ENCODE data around the gene CFL1. TPM values are rescaled to one million over a fixed set of nuclear protein-coding genes. Genes with fewer than 3 reads are reported as not detected.

The CFL1 gene
- total RNA-seq, 1 donor from 2014 or later: 837 TPM

GRCh38 chr11:65808744-65809341 lies 49.1 kb downstream of the CFL1 start:
- no peak for DNase-seq (ENCODE audit: low read depth)

GRCh38 chr11:65806979-65807378 lies 51.0 kb downstream of the CFL1 start:
- DNase-seq (ENCODE audit: low read depth): no peak

Other genes starting within 250 kb of the CFL1 start
- gene MAP3K11, start 244.0 kb downstream of the CFL1 start, total RNA-seq: 30.9 and 32.7 TPM in 2 replicates
- 21.6 and 25.2 TPM in 2 replicates for gene PCNX3, start 242.4 kb downstream of the CFL1 start, total RNA-seq
- gene SIPA1, start 220.1 kb downstream of the CFL1 start, total RNA-seq: 19.7 and 42.6 TPM in 2 replicates
- 32.8 and 37.1 TPM in 2 replicates for gene RELA, start 195.3 kb downstream of the CFL1 start, total RNA-seq
- gene KAT5, start 145.9 kb downstream of the CFL1 start, total RNA-seq: 37.8 and 43.2 TPM in 2 replicates
- 37.1 and 83.3 TPM in 2 replicates for gene RNASEH2C, start 137.4 kb downstream of the CFL1 start, total RNA-seq
- 9.8 and 10.2 TPM in 2 replicates for gene AP5B1, start 77.2 kb downstream of the CFL1 start, total RNA-seq
- gene OVOL1, start 71.1 kb downstream of the CFL1 start, total RNA-seq: not detected in 2 replicates
- 0.36 and 0.40 TPM in 2 replicates for gene SNX32, start 24.2 kb downstream of the CFL1 start, total RNA-seq
- gene MUS81, start 2.3 kb upstream of the CFL1 start, total RNA-seq: 46.8 and 47.6 TPM in 2 replicates
- gene EFEMP2, start 14.6 kb upstream of the CFL1 start, total RNA-seq: 124 and 141 TPM in 2 replicates
- not detected in 2 replicates for gene CTSW, start 21.7 kb upstream of the CFL1 start, total RNA-seq
- 92.4 and 103 TPM in 2 replicates for gene FIBP, start 30.3 kb upstream of the CFL1 start, total RNA-seq
- 76.4 and 102 TPM in 2 replicates for gene CCDC85B, start 32.5 kb upstream of the CFL1 start, total RNA-seq
- 7.5 and 11.6 TPM in 2 replicates for gene FOSL1, start 42.2 kb upstream of the CFL1 start, total RNA-seq
- 30.5 and 36.2 TPM in 2 replicates for gene C11orf68, start 60.9 kb upstream of the CFL1 start, total RNA-seq
- gene DRAP1, start 61.2 kb upstream of the CFL1 start, total RNA-seq: 133 and 165 TPM in 2 replicates
- gene TSGA10IP, start 87.3 kb upstream of the CFL1 start, total RNA-seq: not detected in 2 replicates
- gene SART1, start 103.6 kb upstream of the CFL1 start, total RNA-seq: 32.3 and 39.2 TPM in 2 replicates
- gene EIF1AD, start 144.0 kb upstream of the CFL1 start, total RNA-seq: 39.4 and 41.3 TPM in 2 replicates
- 59.3 and 67.2 TPM in 2 replicates for gene BANF1, start 144.3 kb upstream of the CFL1 start, total RNA-seq
- 1.9 TPM in 1 of 2 replicates, not detected in the other for gene CST6, start 153.8 kb upstream of the CFL1 start, total RNA-seq
- not detected in 2 replicates for gene CATSPER1, start 168.3 kb upstream of the CFL1 start, total RNA-seq
- not detected in 2 replicates for gene GAL3ST3, start 191.0 kb upstream of the CFL1 start, total RNA-seq
- 115 and 134 TPM in 2 replicates for gene SF3B2, start 194.2 kb upstream of the CFL1 start, total RNA-seq
- 25.4 and 26.6 TPM in 2 replicates for gene PACS1, start 212.1 kb upstream of the CFL1 start, total RNA-seq